BE2C (cell line): ENCODE data around the gene TTLL1.

ENCODE experiments used
- DNase-seq: peaks from one replicate; pipeline ENCODE4 v3.0.0-alpha.2; 2020
- H3K27me3 ChIP-seq: fragments of 250-450 bp; sonication (Bioruptor Pico); 2 replicates; pipeline ENCODE4 v1.5.1; 2020; ENCODE audit warnings: mild to moderate bottlenecking
- H3K36me3 ChIP-seq: fragments of 250-450 bp; sonication (Bioruptor Pico); 2 replicates; pipeline ENCODE4 v1.5.1; 2020; ENCODE audit warnings: mild to moderate bottlenecking
- H3K4me1 ChIP-seq: fragments of 250-450 bp; sonication (Bioruptor Pico); 2 replicates; pipeline ENCODE4 v1.5.1; 2020
- H3K4me3 ChIP-seq: 2 replicates; pipeline ENCODE4 v1.5.1; 2011; ENCODE audit warnings: low read depth, low read length
- H3K9me3 ChIP-seq: fragments of 250-450 bp; sonication (Bioruptor Pico); 2 replicates; pipeline ENCODE4 v1.5.1; 2020
- TF ChIP-seq, protein P1 (sequence below): IDR thresholded peaks from 2 replicates; pipeline ENCODE4 v1.5.1; 2012; ENCODE audit warnings: mild to moderate bottlenecking, low read depth, low read length

The TTLL1 gene

DNA sequence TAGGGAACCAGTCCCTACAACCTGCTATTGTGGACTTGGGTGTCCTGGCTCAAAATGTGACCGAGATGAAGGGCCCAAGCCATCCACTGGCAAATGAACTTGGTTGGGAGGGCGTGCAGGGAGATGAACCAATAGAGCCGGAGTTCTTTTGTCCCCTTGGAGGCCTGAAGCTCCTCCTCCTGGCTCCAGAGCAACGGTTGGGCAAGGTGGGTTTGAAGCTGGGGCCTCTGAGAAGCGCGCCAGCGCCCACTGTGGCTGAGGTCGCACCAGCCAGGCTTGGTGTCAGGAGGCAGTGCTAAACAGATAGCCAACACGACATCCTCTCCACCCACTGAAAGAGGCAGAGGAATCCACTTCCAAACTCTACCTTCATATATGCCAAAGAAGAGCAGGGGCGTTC, 38.2 kb downstream of the TTLL1 start:
- H3K27me3 ChIP-seq: no peaks in the 10 kb centered on the region
- TF ChIP-seq, protein P1, sequence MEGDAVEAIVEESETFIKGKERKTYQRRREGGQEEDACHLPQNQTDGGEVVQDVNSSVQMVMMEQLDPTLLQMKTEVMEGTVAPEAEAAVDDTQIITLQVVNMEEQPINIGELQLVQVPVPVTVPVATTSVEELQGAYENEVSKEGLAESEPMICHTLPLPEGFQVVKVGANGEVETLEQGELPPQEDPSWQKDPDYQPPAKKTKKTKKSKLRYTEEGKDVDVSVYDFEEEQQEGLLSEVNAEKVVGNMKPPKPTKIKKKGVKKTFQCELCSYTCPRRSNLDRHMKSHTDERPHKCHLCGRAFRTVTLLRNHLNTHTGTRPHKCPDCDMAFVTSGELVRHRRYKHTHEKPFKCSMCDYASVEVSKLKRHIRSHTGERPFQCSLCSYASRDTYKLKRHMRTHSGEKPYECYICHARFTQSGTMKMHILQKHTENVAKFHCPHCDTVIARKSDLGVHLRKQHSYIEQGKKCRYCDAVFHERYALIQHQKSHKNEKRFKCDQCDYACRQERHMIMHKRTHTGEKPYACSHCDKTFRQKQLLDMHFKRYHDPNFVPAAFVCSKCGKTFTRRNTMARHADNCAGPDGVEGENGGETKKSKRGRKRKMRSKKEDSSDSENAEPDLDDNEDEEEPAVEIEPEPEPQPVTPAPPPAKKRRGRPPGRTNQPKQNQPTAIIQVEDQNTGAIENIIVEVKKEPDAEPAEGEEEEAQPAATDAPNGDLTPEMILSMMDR: peak; percentile 14; the same call in 1 of the 2 replicates
- H3K4me3 ChIP-seq: no peak overlapping the region
- DNase-seq: no peak
- H3K9me3 ChIP-seq: no peaks in the 10 kb centered on the region
- no peaks in the 10 kb centered on the region for H3K4me1 ChIP-seq
- H3K36me3 ChIP-seq: no peaks in the 10 kb centered on the region

DNA sequence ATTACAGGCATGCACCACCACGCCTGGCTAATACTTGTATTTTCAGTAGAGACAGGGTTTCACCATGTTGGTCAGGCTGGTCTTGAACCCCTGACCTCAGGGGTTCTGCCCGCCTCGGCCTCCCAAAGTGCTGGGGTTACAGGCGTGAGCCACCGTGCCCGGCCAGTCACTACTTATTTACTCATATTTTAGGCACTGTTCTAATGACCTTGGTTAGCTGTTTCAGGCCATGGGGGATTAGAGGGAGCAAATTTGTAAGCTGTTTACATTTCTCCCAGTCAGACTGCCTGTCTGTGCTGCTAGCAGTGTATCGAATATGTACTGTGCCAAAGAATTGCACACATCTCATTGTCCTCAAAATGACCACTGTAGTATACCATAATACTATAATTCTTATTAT, 41.6 kb downstream of the TTLL1 start:
- no peaks in the 10 kb centered on the region for H3K36me3 ChIP-seq
- no peaks in the 10 kb centered on the region for H3K9me3 ChIP-seq
- TF ChIP-seq, protein P1: no peak
- H3K4me3 ChIP-seq: no peak overlapping the region
- H3K4me1 ChIP-seq: no peaks in the 10 kb centered on the region
- DNase-seq: no peak
- H3K27me3 ChIP-seq: no peaks in the 10 kb centered on the region

GRCh38 chr22:43044290-43044712, 44.9 kb downstream of the TTLL1 start:
- Histone ChIP-seq H3K27me3 (no peaks in the 10 kb centered on the region), H3K4me1 (no peaks in the 10 kb centered on the region), H3K36me3 (no peaks in the 10 kb centered on the region), H3K4me3 (no peak overlapping the region), H3K9me3 (no peaks in the 10 kb centered on the region)
- DNase-seq: no peak
- TF ChIP-seq, protein P1: no peak

DNA sequence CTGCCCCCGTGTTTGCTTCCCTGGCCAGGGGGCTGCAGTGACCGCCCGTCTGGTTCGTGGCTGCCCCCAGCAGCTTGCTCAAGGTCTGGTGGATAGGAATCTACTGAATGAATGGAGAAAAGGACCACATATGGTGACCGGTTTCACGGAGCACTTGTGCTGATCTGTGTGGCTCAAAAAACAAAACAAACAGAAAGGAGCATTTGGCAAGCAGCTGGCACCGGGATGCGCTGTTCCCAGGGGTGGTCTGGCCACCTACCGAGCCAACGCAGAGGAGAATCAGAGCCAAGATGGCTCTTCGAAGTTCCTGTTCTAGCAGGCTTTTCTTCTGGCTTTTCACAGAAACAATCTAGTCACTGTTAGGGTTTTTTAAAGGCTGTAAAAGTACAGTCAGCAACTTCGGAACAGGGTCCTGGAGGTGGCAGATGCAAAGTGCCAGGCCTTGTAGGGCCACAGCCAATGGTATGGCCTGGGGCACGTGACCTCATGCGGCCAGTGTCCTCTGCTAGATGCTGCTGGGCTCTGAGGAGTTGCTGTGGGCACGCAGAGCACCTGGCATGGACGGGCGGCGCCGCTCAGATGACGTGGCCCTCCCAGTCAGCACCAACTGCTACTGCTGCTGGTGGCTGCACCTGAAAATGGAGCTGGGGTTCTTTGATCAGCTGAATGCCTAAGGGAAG, 47.0 kb downstream of the TTLL1 start:
- no peaks in the 10 kb centered on the region for H3K4me1 ChIP-seq
- H3K4me3 ChIP-seq: no peak overlapping the region
- DNase-seq: no peak
- H3K27me3 ChIP-seq: no peaks in the 10 kb centered on the region
- TF ChIP-seq, protein P1: no peak
- H3K9me3 ChIP-seq: no peaks in the 10 kb centered on the region
- H3K36me3 ChIP-seq: no peaks in the 10 kb centered on the region

DNA sequence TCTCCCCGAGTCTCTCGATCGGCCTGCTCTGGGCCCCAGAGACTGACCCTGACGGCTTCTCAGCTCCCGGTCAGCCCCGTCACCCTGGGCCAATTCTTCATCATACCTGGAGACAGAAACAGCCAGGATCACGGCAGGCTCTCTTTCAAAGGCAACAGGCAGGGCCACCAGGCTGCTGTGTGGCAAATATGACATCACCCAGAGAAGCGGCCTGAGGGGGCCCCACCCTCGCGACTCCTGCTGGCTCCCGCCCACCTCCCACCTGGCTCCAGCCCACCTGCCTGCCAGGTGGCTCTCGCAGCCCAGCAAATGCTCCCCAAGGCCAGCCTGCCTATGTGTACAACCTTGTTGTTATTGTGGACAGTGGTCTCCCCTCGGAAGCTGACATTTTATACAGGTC, 49.4 kb downstream of the TTLL1 start:
- H3K4me3 ChIP-seq: no peak overlapping the region
- H3K4me1 ChIP-seq: no peaks in the 10 kb centered on the region
- TF ChIP-seq, protein P1: no peak
- no peaks in the 10 kb centered on the region for H3K27me3 ChIP-seq
- H3K36me3 ChIP-seq: no peaks in the 10 kb centered on the region
- no peak for DNase-seq
- no peaks in the 10 kb centered on the region for H3K9me3 ChIP-seq

DNA sequence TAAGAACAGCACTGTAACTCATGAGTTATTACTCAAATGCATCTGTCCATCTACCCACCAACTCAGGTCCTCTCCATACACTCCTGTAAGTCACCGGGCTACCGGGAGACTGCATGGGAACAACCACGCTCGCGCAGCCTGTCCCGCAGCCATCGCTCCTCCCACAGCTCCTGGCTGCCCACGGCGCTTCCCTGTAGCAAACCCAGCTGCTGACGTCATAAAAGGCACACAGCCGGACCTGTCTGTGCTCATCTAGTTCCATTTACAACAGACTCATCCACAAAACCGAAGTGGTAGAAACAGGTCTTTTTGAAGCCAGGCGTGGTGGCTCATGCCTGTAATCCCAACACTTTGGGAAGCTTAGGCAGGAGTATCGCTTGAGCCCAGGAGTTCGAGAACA, 50.9 kb downstream of the TTLL1 start:
- TF ChIP-seq, protein P1: no peak
- no peak overlapping the region for H3K4me3 ChIP-seq
- no peaks in the 10 kb centered on the region for H3K9me3 ChIP-seq
- no peaks in the 10 kb centered on the region for H3K36me3 ChIP-seq
- DNase-seq: no peak
- H3K27me3 ChIP-seq: no peaks in the 10 kb centered on the region
- H3K4me1 ChIP-seq: no peaks in the 10 kb centered on the region
